ENCODE measurements around the gene CDH6.

CDH6 gene

GRCh38 chr5:31193591-31194467 is at the start of gene CDH6:
CDH6 (plus strand) TSS chr5:31193686; CDS start chr5:31267474, 73,788 bp downstream.
- intact Hi-C loops (cut with DNase I), result no loop called here
- DNase-seq, result peak; percentile 18 to 79 (median 62)

GRCh38 chr5:31144364-31144763 is 49.1 kb upstream of the CDH6 start:
- intact Hi-C loops (cut with DNase I), result no loop called here
- DNase-seq, result no peak

- intact Hi-C loops (cut with DNase I), result no loop called here
Measured at GRCh38 chr5:31148959-31149475, 44.5 kb upstream of the CDH6 start.

GRCh38 chr5:31153521-31153920 is 40.0 kb upstream of the CDH6 start:
- DNase-seq, result no peak
- intact Hi-C loops (cut with DNase I), result no loop called here

More at GRCh38 chr5:31148959-31149475, 44.5 kb upstream of the CDH6 start:
- no peak for DNase-seq

- intact Hi-C loops (cut with DNase I), result no loop called here
- no peak for DNase-seq
Measured at GRCh38 chr5:31156631-31157160, 36.8 kb upstream of the CDH6 start.

GRCh38 chr5:31157720-31158119 is 35.8 kb upstream of the CDH6 start:
- DNase-seq, result no peak
- intact Hi-C loops (cut with DNase I), result no loop called here

GRCh38 chr5:31158686-31159085 is 34.8 kb upstream of the CDH6 start:
- intact Hi-C loops (cut with DNase I), result no loop called here
- DNase-seq, result no peak

GRCh38 chr5:31161781-31162181 is 31.7 kb upstream of the CDH6 start:
- no peak for DNase-seq
- intact Hi-C loops (cut with DNase I), result no loop called here

GRCh38 chr5:31165729-31166128 is 27.8 kb upstream of the CDH6 start:
- intact Hi-C loops (cut with DNase I), result no loop called here
- DNase-seq, result no peak

GRCh38 chr5:31169379-31169778 is 24.1 kb upstream of the CDH6 start:
- DNase-seq, result no peak
- intact Hi-C loops (cut with DNase I), result no loop called here

- DNase-seq, result no peak
- intact Hi-C loops (cut with DNase I), result no loop called here
Measured at GRCh38 chr5:31172881-31173280, 20.6 kb upstream of the CDH6 start.

GRCh38 chr5:31173614-31174013 is 19.9 kb upstream of the CDH6 start:
- intact Hi-C loops (cut with DNase I), result no loop called here
- no peak for DNase-seq

- no peak for DNase-seq
- intact Hi-C loops (cut with DNase I), result no loop called here
Measured at GRCh38 chr5:31181376-31181987, 12.0 kb upstream of the CDH6 start.

- intact Hi-C loops (cut with DNase I), result no loop called here
- DNase-seq, result no peak
Measured at GRCh38 chr5:31182136-31182535, 11.3 kb upstream of the CDH6 start.

- DNase-seq, result no peak
- intact Hi-C loops (cut with DNase I), result no loop called here
Measured at GRCh38 chr5:31185951-31186350, 7.5 kb upstream of the CDH6 start.

- peak in 1 of 42 donors; percentile 36 for DNase-seq
- intact Hi-C loops (cut with DNase I), result no loop called here
Measured at GRCh38 chr5:31186672-31187267, 6.7 kb upstream of the CDH6 start.

- intact Hi-C loops (cut with DNase I), result no loop called here
- DNase-seq, result no peak
Measured at GRCh38 chr5:31187591-31187990, 5.9 kb upstream of the CDH6 start.

GRCh38 chr5:31192442-31192841 is 1.0 kb upstream of the CDH6 start:
- DNase-seq, result no peak
- intact Hi-C loops (cut with DNase I), result no loop called here

- DNase-seq, result no peak
- intact Hi-C loops (cut with DNase I), result no loop called here
Measured at GRCh38 chr5:31193116-31193515, 370 bp upstream of the CDH6 start.

- intact Hi-C loops (cut with DNase I), result no loop called here
- peak in 2 of 42 donors; percentile 20 to 36 for DNase-seq
Measured at GRCh38 chr5:31194468-31194813, 955 bp downstream of the CDH6 start.

Data from head of caudate nucleus (tissue), 42 donors.